ENCODE measurements around the gene SP1. TPM values are rescaled to one million over a fixed set of nuclear protein-coding genes. Genes with fewer than 3 reads are reported as not detected.
A peak's percentile ranks its signal among the peaks of the same experiment; 100 is the strongest.

SP1 gene
- total and polyA plus RNA-seq, 9 of the 15 experiments (the other 6 are each of a cell fraction or from before 2014, with no cell fraction given): 8.0 to 65.5 (median 41.6) TPM

DNA sequence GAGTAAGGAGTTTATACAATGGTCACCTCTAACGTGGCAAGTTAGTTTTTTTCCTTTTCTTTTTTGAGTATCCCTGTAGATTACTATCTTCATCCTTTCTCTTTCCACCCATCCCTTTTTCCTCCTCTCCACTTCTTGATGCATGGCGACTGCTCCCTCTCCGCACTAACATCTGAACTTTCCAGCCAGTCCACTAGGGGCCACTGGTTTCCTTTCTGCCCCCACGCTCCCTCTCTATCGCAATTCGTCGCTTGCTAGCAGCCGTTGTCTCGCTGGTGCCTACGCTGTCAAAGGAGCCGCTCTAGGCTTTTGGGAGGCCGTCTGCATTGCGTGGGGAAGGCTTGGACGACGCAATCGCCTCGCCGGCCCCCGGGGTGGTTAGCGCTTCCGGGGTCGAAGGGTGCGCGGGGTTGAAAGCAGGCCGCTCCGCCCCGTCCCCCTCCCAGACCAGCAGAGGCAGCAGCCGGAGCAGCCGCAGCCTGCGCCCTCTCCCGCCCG, 71.7 kb downstream of the SP1 start, which contains the start of gene PCBP2 (continued):
- TF ChIP-seq, protein P1, sequence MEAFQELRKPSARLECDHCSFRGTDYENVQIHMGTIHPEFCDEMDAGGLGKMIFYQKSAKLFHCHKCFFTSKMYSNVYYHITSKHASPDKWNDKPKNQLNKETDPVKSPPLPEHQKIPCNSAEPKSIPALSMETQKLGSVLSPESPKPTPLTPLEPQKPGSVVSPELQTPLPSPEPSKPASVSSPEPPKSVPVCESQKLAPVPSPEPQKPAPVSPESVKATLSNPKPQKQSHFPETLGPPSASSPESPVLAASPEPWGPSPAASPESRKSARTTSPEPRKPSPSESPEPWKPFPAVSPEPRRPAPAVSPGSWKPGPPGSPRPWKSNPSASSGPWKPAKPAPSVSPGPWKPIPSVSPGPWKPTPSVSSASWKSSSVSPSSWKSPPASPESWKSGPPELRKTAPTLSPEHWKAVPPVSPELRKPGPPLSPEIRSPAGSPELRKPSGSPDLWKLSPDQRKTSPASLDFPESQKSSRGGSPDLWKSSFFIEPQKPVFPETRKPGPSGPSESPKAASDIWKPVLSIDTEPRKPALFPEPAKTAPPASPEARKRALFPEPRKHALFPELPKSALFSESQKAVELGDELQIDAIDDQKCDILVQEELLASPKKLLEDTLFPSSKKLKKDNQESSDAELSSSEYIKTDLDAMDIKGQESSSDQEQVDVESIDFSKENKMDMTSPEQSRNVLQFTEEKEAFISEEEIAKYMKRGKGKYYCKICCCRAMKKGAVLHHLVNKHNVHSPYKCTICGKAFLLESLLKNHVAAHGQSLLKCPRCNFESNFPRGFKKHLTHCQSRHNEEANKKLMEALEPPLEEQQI (IDR thresholded peaks at IDR 0.05): no peak
- TF ChIP-seq KDM5B (IDR thresholded peaks at IDR 0.05; ENCODE audit: insufficient replicate concordance, low read depth, low read length) (peak; percentile 75), SAFB2 (IDR thresholded peaks at IDR 0.05; ENCODE audit: borderline replicate concordance, low read depth, low read length, severe bottlenecking) (no peak), POLR2H (tag; IDR thresholded peaks at IDR 0.05; ENCODE audit: low read depth) (peak; percentile 94), ZFP30 (CRISPR knock-in tag; IDR thresholded peaks at IDR 0.05; ENCODE audit: borderline replicate concordance) (no peak), STAT5A (IDR thresholded peaks at IDR 0.05; ENCODE audit: borderline replicate concordance, low read length) (peak; percentile 48; the same call in 1 of the 2 replicates), SP2 (IDR thresholded peaks at IDR 0.05; ENCODE audit: extremely low read depth, low read depth, low read length, poor library complexity, severe bottlenecking) (peak; percentile 100), U2AF2 (optimal IDR thresholded peaks at IDR 0.05; ENCODE audit: low read depth, low read length) (no peak), POLR2A (conservative IDR thresholded peaks at IDR 0.05) (peak; percentile 67; the same call in 1 of the 2 replicates), ASH1L (IDR thresholded peaks at IDR 0.05; ENCODE audit: borderline replicate concordance, low read depth, partially characterized antibody) (no peak)
- TF ChIP-seq, protein P2, sequence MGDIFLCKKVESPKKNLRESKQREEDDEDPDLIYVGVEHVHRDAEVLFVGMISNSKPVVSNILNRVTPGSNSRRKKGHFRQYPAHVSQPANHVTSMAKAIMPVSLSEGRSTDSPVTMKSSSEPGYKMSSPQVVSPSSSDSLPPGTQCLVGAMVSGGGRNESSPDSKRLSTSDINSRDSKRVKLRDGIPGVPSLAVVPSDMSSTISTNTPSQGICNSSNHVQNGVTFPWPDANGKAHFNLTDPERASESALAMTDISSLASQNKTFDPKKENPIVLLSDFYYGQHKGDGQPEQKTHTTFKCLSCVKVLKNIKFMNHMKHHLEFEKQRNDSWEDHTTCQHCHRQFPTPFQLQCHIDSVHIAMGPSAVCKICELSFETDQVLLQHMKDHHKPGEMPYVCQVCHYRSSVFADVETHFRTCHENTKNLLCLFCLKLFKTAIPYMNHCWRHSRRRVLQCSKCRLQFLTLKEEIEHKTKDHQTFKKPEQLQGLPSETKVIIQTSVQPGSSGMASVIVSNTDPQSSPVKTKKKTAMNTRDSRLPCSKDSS (IDR thresholded peaks at IDR 0.05; ENCODE audit: low read depth, partially characterized antibody): no peak
- TF ChIP-seq, protein P3, sequence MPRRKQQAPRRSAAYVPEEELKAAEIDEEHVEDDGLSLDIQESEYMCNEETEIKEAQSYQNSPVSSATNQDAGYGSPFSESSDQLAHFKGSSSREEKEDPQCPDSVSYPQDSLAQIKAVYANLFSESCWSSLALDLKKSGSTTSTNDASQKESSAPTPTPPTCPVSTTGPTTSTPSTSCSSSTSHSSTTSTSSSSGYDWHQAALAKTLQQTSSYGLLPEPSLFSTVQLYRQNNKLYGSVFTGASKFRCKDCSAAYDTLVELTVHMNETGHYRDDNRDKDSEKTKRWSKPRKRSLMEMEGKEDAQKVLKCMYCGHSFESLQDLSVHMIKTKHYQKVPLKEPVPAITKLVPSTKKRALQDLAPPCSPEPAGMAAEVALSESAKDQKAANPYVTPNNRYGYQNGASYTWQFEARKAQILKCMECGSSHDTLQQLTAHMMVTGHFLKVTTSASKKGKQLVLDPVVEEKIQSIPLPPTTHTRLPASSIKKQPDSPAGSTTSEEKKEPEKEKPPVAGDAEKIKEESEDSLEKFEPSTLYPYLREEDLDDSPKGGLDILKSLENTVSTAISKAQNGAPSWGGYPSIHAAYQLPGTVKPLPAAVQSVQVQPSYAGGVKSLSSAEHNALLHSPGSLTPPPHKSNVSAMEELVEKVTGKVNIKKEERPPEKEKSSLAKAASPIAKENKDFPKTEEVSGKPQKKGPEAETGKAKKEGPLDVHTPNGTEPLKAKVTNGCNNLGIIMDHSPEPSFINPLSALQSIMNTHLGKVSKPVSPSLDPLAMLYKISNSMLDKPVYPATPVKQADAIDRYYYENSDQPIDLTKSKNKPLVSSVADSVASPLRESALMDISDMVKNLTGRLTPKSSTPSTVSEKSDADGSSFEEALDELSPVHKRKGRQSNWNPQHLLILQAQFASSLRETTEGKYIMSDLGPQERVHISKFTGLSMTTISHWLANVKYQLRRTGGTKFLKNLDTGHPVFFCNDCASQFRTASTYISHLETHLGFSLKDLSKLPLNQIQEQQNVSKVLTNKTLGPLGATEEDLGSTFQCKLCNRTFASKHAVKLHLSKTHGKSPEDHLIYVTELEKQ (CRISPR knock-in tag; IDR thresholded peaks at IDR 0.05): no peak
- TF ChIP-seq, protein P4, sequence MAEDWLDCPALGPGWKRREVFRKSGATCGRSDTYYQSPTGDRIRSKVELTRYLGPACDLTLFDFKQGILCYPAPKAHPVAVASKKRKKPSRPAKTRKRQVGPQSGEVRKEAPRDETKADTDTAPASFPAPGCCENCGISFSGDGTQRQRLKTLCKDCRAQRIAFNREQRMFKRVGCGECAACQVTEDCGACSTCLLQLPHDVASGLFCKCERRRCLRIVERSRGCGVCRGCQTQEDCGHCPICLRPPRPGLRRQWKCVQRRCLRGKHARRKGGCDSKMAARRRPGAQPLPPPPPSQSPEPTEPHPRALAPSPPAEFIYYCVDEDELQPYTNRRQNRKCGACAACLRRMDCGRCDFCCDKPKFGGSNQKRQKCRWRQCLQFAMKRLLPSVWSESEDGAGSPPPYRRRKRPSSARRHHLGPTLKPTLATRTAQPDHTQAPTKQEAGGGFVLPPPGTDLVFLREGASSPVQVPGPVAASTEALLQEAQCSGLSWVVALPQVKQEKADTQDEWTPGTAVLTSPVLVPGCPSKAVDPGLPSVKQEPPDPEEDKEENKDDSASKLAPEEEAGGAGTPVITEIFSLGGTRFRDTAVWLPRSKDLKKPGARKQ (CRISPR knock-in tag; IDR thresholded peaks at IDR 0.05): no peak
- TF ChIP-seq, protein P5, sequence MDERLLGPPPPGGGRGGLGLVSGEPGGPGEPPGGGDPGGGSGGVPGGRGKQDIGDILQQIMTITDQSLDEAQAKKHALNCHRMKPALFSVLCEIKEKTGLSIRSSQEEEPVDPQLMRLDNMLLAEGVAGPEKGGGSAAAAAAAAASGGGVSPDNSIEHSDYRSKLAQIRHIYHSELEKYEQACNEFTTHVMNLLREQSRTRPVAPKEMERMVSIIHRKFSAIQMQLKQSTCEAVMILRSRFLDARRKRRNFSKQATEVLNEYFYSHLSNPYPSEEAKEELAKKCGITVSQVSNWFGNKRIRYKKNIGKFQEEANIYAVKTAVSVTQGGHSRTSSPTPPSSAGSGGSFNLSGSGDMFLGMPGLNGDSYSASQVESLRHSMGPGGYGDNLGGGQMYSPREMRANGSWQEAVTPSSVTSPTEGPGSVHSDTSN (CRISPR knock-in tag; IDR thresholded peaks at IDR 0.05; ENCODE audit: low read depth): no peak
- TF ChIP-seq, protein P5 (tag; conservative IDR thresholded peaks at IDR 0.05; ENCODE audit: low read depth): no peak
